GM08714 (cell line): ENCODE data around the gene EGLN3.

Source experiments
- H3K4me3 ChIP-seq: fragments of 200-500 bp; sonication (Bioruptor generic); 2 replicates; pipeline ENCODE4 v1.5.1; 2014; ENCODE audit warnings: mild to moderate bottlenecking, low read length, inconsistent platforms
- ZNF274 ChIP-seq: IDR thresholded peaks from 2 replicates; pipeline ENCODE4 v1.6.1; 2012; ENCODE audit warnings: mild to moderate bottlenecking, low read depth, low read length

The EGLN3 gene

GRCh38 chr14:33901426-33902155 lies 49.3 kb downstream of the EGLN3 start:
- no peak overlapping the region for H3K4me3 ChIP-seq
- TF ChIP-seq ZNF274, result no peak

- no peak overlapping the region for H3K4me3 ChIP-seq
- TF ChIP-seq ZNF274, result no peak
Observed at GRCh38 chr14:33900706-33901105, 50.2 kb downstream of the EGLN3 start.

GRCh38 chr14:33899723-33900341 lies 51.0 kb downstream of the EGLN3 start:
- TF ChIP-seq ZNF274, result no peak
- H3K4me3 ChIP-seq, result no peak overlapping the region

- no peak for TF ChIP-seq ZNF274
- no peak overlapping the region for H3K4me3 ChIP-seq
Observed at GRCh38 chr14:33897878-33898535, 52.9 kb downstream of the EGLN3 start.

- no peak for TF ChIP-seq ZNF274
- no peak overlapping the region for H3K4me3 ChIP-seq
Observed at GRCh38 chr14:33897382-33897781, 53.5 kb downstream of the EGLN3 start.

- no peak overlapping the region for H3K4me3 ChIP-seq
- no peak for TF ChIP-seq ZNF274
Observed at GRCh38 chr14:33894339-33894738, 56.5 kb downstream of the EGLN3 start.

- no peak for TF ChIP-seq ZNF274
- H3K4me3 ChIP-seq, result no peak overlapping the region
Observed at GRCh38 chr14:33891700-33892099, 59.2 kb downstream of the EGLN3 start.

- H3K4me3 ChIP-seq, result no peak overlapping the region
- no peak for TF ChIP-seq ZNF274
Observed at GRCh38 chr14:33884916-33885315, 66.0 kb downstream of the EGLN3 start.

- H3K4me3 ChIP-seq, result no peak overlapping the region
Observed at GRCh38 chr14:33880330-33880729, 70.5 kb downstream of the EGLN3 start.

GRCh38 chr14:33879684-33880286 lies 71.1 kb downstream of the EGLN3 start:
- H3K4me3 ChIP-seq, result no peak overlapping the region
- no peak for TF ChIP-seq ZNF274

More at GRCh38 chr14:33880330-33880729, 70.5 kb downstream of the EGLN3 start:
- TF ChIP-seq ZNF274, result no peak

- no peak for TF ChIP-seq ZNF274
- H3K4me3 ChIP-seq, result no peak overlapping the region
Observed at GRCh38 chr14:33876274-33876673, 74.6 kb downstream of the EGLN3 start.
